Fibroblast of villous mesenchyme (primary cell): ENCODE measurements around the gene ADAM10. TPM values are rescaled to one million over a fixed set of nuclear protein-coding genes. Genes with fewer than 3 reads are reported as not detected.

Source experiments
- DNase-seq: peaks from one replicate; pipeline ENCODE4 v3.0.0-alpha.2; 2010; ENCODE audit warnings: low read depth
- H3K4me3 ChIP-seq: 2 replicates; pipeline ENCODE4 v1.5.1; 2011; ENCODE audit warnings: low read depth, mild to moderate bottlenecking, low read length
- total RNA-seq: library from RNA; depleted of rRNA; stranded (reverse); fragments of >200 nt; gene quantifications from 2 replicates; pipeline ENCODE4 v1.2.3, GENCODE V29; 2012
- TF ChIP-seq, protein P1 (sequence below): IDR thresholded peaks from 2 replicates; pipeline ENCODE4 v1.5.1; 2012; ENCODE audit warnings: low read depth, mild to moderate bottlenecking, low read length; ENCODE audit not compliant: insufficient read depth

Gene ADAM10
- total RNA-seq, 1 donor = 200 TPM

- TF ChIP-seq, protein P1, sequence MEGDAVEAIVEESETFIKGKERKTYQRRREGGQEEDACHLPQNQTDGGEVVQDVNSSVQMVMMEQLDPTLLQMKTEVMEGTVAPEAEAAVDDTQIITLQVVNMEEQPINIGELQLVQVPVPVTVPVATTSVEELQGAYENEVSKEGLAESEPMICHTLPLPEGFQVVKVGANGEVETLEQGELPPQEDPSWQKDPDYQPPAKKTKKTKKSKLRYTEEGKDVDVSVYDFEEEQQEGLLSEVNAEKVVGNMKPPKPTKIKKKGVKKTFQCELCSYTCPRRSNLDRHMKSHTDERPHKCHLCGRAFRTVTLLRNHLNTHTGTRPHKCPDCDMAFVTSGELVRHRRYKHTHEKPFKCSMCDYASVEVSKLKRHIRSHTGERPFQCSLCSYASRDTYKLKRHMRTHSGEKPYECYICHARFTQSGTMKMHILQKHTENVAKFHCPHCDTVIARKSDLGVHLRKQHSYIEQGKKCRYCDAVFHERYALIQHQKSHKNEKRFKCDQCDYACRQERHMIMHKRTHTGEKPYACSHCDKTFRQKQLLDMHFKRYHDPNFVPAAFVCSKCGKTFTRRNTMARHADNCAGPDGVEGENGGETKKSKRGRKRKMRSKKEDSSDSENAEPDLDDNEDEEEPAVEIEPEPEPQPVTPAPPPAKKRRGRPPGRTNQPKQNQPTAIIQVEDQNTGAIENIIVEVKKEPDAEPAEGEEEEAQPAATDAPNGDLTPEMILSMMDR = no peak
Observed at GRCh38 chr15:58573270-58573669, 176.2 kb downstream of the ADAM10 start.

DNA sequence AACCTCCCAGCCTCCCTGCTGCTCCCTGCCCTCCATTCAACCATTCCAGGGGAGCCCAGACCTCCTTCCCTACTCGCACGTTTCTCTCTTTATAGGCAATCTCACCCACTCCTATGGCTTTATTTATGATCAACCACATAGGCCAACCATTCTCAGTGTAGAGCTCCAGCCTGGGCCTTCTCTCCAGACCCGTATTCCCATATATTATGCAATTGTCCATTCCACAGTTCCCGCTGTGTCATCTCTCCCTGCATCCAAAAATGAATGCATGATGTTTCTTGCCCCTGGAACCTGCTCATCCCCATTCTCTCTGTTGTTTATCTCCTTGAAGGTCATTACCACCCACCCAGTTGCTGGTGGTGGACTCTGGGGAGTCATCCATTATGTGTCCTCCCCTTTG lies 177.0 kb downstream of the ADAM10 start:
- TF ChIP-seq, protein P1 = no peak
- DNase-seq = no peak
- H3K4me3 ChIP-seq = no peak overlapping the region

More at GRCh38 chr15:58573270-58573669, 176.2 kb downstream of the ADAM10 start:
- DNase-seq = no peak
- no peak overlapping the region for H3K4me3 ChIP-seq

GRCh38 chr15:58571491-58571890 lies 178.0 kb downstream of the ADAM10 start:
- TF ChIP-seq, protein P1 = no peak
- no peak overlapping the region for H3K4me3 ChIP-seq

DNA sequence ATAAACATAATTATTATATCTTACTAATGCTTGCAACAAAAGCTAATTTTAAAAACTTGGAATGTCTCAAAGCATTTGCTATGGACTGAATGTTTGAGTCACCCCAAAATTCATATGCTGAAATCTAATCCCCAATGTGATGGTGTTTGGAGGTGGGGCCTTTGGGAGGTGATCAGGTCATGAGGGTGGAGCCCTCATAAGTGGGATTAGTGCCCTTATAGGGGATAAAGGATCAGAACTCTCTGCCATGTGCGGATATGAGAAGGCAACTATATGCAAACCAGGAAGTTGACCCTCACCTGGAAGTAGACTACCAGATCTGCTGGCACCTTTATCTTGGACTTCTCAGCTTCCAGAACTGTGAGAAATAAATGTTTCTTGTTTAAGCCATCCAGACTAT lies 180.1 kb downstream of the ADAM10 start:
- no peak for DNase-seq
- no peak overlapping the region for H3K4me3 ChIP-seq
- TF ChIP-seq, protein P1 = no peak

More at GRCh38 chr15:58571491-58571890, 178.0 kb downstream of the ADAM10 start:
- DNase-seq = no peak

- H3K4me3 ChIP-seq = no peak overlapping the region
- TF ChIP-seq, protein P1 = no peak
- no peak for DNase-seq
Observed at GRCh38 chr15:58568157-58568571, 181.3 kb downstream of the ADAM10 start.

DNA sequence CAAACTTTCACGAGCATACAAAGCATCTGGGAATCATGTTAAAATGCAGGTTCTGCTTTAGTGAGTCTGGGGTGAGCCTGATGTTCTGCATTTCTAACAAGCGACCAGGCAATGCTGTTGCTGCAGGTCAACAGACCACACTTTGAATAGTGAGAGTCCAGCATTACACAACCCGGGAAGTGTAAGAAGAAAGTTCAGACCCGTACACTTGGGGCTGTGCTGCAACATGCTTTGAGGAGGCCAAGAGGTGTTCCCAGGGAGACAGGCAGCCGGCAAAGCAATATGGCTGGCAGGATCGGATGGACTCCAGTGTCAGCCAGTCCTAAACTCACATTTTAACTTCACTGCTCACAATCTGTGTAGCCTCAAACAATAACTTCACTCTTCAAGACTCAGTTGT lies 183.5 kb downstream of the ADAM10 start:
- TF ChIP-seq, protein P1 = no peak
- DNase-seq = no peak
- H3K4me3 ChIP-seq = no peak overlapping the region

DNA sequence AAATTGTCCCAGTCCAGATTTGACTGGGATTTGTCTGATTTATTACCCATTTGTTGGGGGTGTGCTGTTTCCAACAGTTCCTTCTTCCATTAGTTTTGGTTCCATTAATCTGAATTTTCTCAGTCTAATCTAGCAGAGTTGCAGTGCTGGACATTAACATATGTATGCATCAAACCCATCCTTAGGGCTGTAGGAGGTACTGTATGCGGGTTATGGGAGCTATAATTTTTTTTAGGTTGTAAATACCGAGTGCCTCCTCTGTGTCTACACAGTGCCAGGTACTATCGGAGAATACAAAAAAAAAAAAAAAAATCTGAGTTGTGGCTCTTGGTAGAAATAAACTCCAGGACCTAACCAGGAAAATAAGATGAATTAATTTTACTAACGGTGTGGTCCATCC lies 183.9 kb downstream of the ADAM10 start:
- TF ChIP-seq, protein P1 = no peak
- H3K4me3 ChIP-seq = no peak overlapping the region
- no peak for DNase-seq
